HepG2 (cell line): ENCODE measurements around the gene VEZF1. TPM values are rescaled to one million over a fixed set of nuclear protein-coding genes. Genes with fewer than 3 reads are reported as not detected.

Experiments used
- ARHGAP35 ChIP-seq: sonication (generic); formaldehyde crosslinking; IDR thresholded peaks from 2 replicates; pipeline ENCODE4 v1.9.0; 2022; ENCODE audit warnings: mild to moderate bottlenecking, inconsistent platforms, moderate library complexity, missing genetic modification reagents, borderline replicate concordance
- ATAD3A ChIP-seq: sonication (generic); formaldehyde crosslinking; IDR thresholded peaks from 2 replicates; pipeline ENCODE4 v1.4.0; 2020; ENCODE audit warnings: missing genetic modification reagents
- GATA4 ChIP-seq: sonication (generic); IDR thresholded peaks from 2 replicates; pipeline ENCODE4 v1.6.1; 2016; ENCODE audit warnings: antibody characterized with exemption, low read depth, borderline replicate concordance
- RERE ChIP-seq: IDR thresholded peaks from 2 replicates; pipeline ENCODE4 v1.6.1; 2016; ENCODE audit warnings: low read depth, missing genetic modification reagents, missing compliant biosample characterization
- TOPORS ChIP-seq: sonication (generic); formaldehyde crosslinking; IDR thresholded peaks from 2 replicates; pipeline ENCODE4 v1.8.0; 2023; ENCODE audit warnings: mild to moderate bottlenecking, missing genetic modification reagents
- ZBTB7B ChIP-seq: sonication (generic); formaldehyde crosslinking; IDR thresholded peaks from 2 replicates; pipeline ENCODE4 v1.4.0; 2020; ENCODE audit warnings: missing genetic modification reagents
- ZBTB8A ChIP-seq: sonication (generic); formaldehyde crosslinking; IDR thresholded peaks from 2 replicates; pipeline ENCODE4 v1.4.0; 2020; ENCODE audit warnings: mild to moderate bottlenecking, low read depth, missing genetic modification reagents, borderline replicate concordance
- ZNF143 ChIP-seq: sonication (generic); formaldehyde crosslinking; IDR thresholded peaks from 2 replicates; pipeline ENCODE4 v1.4.0; 2020; ENCODE audit warnings: missing genetic modification reagents
- ZNF207 ChIP-seq: fragments of 450-650 bp; IDR thresholded peaks from 2 replicates; pipeline ENCODE4 v1.6.1; 2016; ENCODE audit warnings: antibody characterized with exemption, borderline replicate concordance
- ZNF253 ChIP-seq: sonication (generic); formaldehyde crosslinking; IDR thresholded peaks from 2 replicates; pipeline ENCODE4 v1.8.0; 2022; ENCODE audit warnings: mild to moderate bottlenecking, missing genetic modification reagents, borderline replicate concordance
- ZNF30 ChIP-seq: sonication (generic); formaldehyde crosslinking; IDR thresholded peaks from 2 replicates; pipeline ENCODE4 v1.5.0; 2020; ENCODE audit warnings: mild to moderate bottlenecking, missing genetic modification reagents
- ZNF335 ChIP-seq: sonication (generic); formaldehyde crosslinking; IDR thresholded peaks from 2 replicates; pipeline ENCODE4 v1.4.0; 2020; ENCODE audit warnings: missing genetic modification reagents
- ZNF337 ChIP-seq: sonication (generic); formaldehyde crosslinking; IDR thresholded peaks from 2 replicates; pipeline ENCODE4 v1.5.1; 2020; ENCODE audit warnings: missing genetic modification reagents, low read depth, mild to moderate bottlenecking, borderline replicate concordance
- ZNF354B ChIP-seq: sonication (generic); formaldehyde crosslinking; IDR thresholded peaks from 2 replicates; pipeline ENCODE4 v1.8.0; 2022; ENCODE audit warnings: mild to moderate bottlenecking, missing genetic modification reagents
- ZNF672 ChIP-seq: sonication (generic); formaldehyde crosslinking; IDR thresholded peaks from 2 replicates; pipeline ENCODE4 v1.8.1; 2022; ENCODE audit warnings: missing genetic modification reagents
- ZNF710 ChIP-seq: sonication (generic); formaldehyde crosslinking; IDR thresholded peaks from 2 replicates; pipeline ENCODE4 v1.5.0; 2020; ENCODE audit warnings: mild to moderate bottlenecking, missing genetic modification reagents, borderline replicate concordance
- ZNF770 ChIP-seq: sonication (generic); formaldehyde crosslinking; IDR thresholded peaks from 2 replicates; pipeline ENCODE4 v1.5.0; 2020; ENCODE audit warnings: mild to moderate bottlenecking, missing genetic modification reagents
- polyA plus RNA-seq, 8 experiments: library from polyadenylated mRNA; depleted of rRNA in 3 of 8; stranded (reverse) in 7 of 8; unstranded in 1 of 8; fragments of >200 nt; fragmentation: Illumina TruSeq in 4 of 8; extraction: Trizol in 4 of 8; gene quantifications; 2 replicates each; pipeline versions ENCODE4 v1.2.1 to v1.2.3, GENCODE V29; 2011 to 2016; ENCODE audit warnings: low read depth in 4 of 8, missing spikeins in 1 of 8, mixed read lengths in 1 of 8; ENCODE audit not compliant: insufficient read depth in 1 of 8
- total RNA-seq, 5 experiments: library from RNA; depleted of rRNA; stranded (reverse); fragments of >200 nt; fragmentation: Illumina TruSeq; extraction: Trizol; gene quantifications; 2 replicates each; pipeline ENCODE4 v1.2.3, GENCODE V29; 2016; ENCODE audit warnings: low read depth in 1 of 5

VEZF1 gene
- total and polyA plus RNA-seq, 2 of the 13 experiments (the other 11 are each of a cell fraction or from before 2014, with no cell fraction given) = 45.9 to 49.7 TPM

DNA sequence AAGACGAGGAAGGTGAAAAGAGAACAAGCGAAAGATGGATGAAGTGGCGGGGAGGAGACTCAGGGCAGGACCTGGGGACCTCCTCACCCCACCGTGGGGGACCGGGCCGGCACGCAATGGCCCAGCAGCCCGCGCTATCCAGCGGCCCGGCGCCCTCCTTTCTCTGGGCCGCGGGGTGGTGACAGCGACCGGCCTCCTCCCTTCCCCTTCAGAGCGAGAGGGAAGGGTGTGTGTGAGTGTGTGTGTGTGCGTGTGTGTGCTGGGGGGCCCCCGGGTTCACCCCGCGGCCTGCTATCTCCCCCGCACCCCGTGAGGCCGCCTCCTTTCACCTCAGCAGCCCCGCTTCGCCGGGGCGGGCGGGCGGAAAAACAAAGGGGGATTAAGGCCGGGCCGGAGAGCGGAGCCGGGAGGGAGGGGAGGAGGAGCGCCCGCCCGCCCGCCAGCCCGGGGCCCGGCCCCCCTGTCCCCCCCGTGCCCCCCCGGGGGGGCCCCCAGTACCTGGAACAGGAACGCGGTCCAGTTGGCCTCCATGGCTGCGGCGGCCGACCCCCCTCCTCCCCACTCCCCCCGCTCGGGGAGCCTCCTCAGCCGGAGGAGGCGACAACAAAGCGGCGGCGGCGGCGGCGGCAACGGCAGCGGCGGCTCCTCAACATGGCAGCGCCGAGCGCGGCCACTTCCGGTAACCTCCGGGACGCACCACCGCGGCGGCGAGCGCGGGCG, at the start of gene VEZF1 (continued):
- no peak for TF ChIP-seq ZBTB8A
- TF ChIP-seq ZBTB7B (CRISPR knock-in tag) = no peak; the same call in 1 of the 2 replicates
- TF ChIP-seq ZNF354B (CRISPR knock-in tag) = no peak
- no peak for TF ChIP-seq ZNF30 (CRISPR knock-in tag)
- peak; percentile 58 for TF ChIP-seq ZNF143
- TF ChIP-seq ATAD3A = no peak
- no peak; the same call in 1 of the 2 replicates for TF ChIP-seq ZNF710 (CRISPR knock-in tag)
- no peak for TF ChIP-seq GATA4
- no peak for TF ChIP-seq ZNF337 (CRISPR knock-in tag)
- TF ChIP-seq ARHGAP35 (CRISPR knock-in tag) = peak; percentile 6; the same call in 1 of the 2 replicates
- no peak for TF ChIP-seq TOPORS (CRISPR knock-in tag)
- no peak for TF ChIP-seq ZNF770
- 0 out of 2 replicates have a peak, but pooled peaks have one; percentile 3 for TF ChIP-seq ZNF335
- no peak for TF ChIP-seq ZNF207
- TF ChIP-seq ZNF672 (CRISPR knock-in tag) = no peak
- peak; percentile 59; the same call in 1 of the 2 replicates for TF ChIP-seq RERE (CRISPR knock-in tag)
- peak; percentile 74; the same call in 1 of the 2 replicates for TF ChIP-seq ZNF253 (CRISPR knock-in tag)
